Mesenchymal stem cell (in vitro differentiated cells and primary cell): ENCODE data around the gene MS4A6A.

Experiments
- DNase-seq: peaks from one replicate; pipeline ENCODE4 v3.0.0-alpha.2; 2013
- H2AFZ ChIP-seq: one replicate; pipeline ENCODE4 v1.6.1; 2013; ENCODE audit warnings: low read depth, mild to moderate bottlenecking, control low read depth, inconsistent platforms, low read length, moderate library complexity
- H2AK5ac ChIP-seq: 2 replicates; pipeline ENCODE4 v1.6.1; 2013; ENCODE audit warnings: low read length, moderate library complexity, mild to moderate bottlenecking, inconsistent platforms; ENCODE audit not compliant: severe bottlenecking
- H2BK120ac ChIP-seq: one replicate; pipeline ENCODE4 v1.6.1; 2013; ENCODE audit warnings: low read depth, mild to moderate bottlenecking, inconsistent platforms, low read length, moderate library complexity
- H2BK12ac ChIP-seq, 2 experiments: one replicate each; pipeline ENCODE4 v1.6.1; 2013; ENCODE audit warnings: inconsistent platforms in 2 of 2, low read length in 2 of 2, mild to moderate bottlenecking in 2 of 2, moderate library complexity in 2 of 2, control low read depth in 1 of 2
- H2BK15ac ChIP-seq: one replicate; pipeline ENCODE4 v1.6.1; 2013; ENCODE audit warnings: mild to moderate bottlenecking, low read depth, inconsistent platforms; ENCODE audit not compliant: poor library complexity, severe bottlenecking
- H2BK5ac ChIP-seq: 2 replicates; pipeline ENCODE4 v1.6.1; 2013; ENCODE audit warnings: low read depth, mild to moderate bottlenecking, low read length, control low read depth, inconsistent platforms; ENCODE audit not compliant: poor library complexity, severe bottlenecking
- H3K14ac ChIP-seq, 2 experiments: one replicate each; pipeline ENCODE4 v1.6.1; 2013; ENCODE audit warnings: inconsistent platforms in 2 of 2, low read length in 2 of 2, control low read depth in 1 of 2, mild to moderate bottlenecking in 1 of 2, moderate library complexity in 1 of 2
- H3K18ac ChIP-seq, 2 experiments: one replicate each; pipeline ENCODE4 v1.6.1; 2013; ENCODE audit warnings: inconsistent platforms in 2 of 2, low read length in 2 of 2, control low read depth in 1 of 2, low read depth in 1 of 2, mild to moderate bottlenecking in 1 of 2
- H3K23ac ChIP-seq, 2 experiments: one replicate each; pipeline ENCODE4 v1.6.1; 2013; ENCODE audit warnings: inconsistent platforms in 2 of 2, low read length in 2 of 2, mild to moderate bottlenecking in 2 of 2, moderate library complexity in 2 of 2, control low read depth in 1 of 2
- H3K27ac ChIP-seq: 2 replicates; pipeline ENCODE4 v1.5.1; 2013; ENCODE audit warnings: mild to moderate bottlenecking, moderate library complexity, low read length, control low read depth, inconsistent platforms; ENCODE audit not compliant: poor library complexity, severe bottlenecking
- H3K27me3 ChIP-seq, 2 experiments: 2 replicates each; pipeline versions ENCODE4 v1.6.1 to v1.7.0; 2013; ENCODE audit warnings: low read length in 2 of 2, mild to moderate bottlenecking in 2 of 2, moderate library complexity in 2 of 2, control low read depth in 1 of 2, inconsistent platforms in 1 of 2; ENCODE audit not compliant: control insufficient read depth in 1 of 2, insufficient read depth in 1 of 2
- H3K36me3 ChIP-seq, 2 experiments: 2 replicates each; pipeline versions ENCODE4 v1.6.1 to v1.7.0; 2013; ENCODE audit warnings: low read length in 2 of 2, control low read depth in 1 of 2, inconsistent platforms in 1 of 2, low read depth in 1 of 2, mild to moderate bottlenecking in 1 of 2; ENCODE audit not compliant: insufficient read depth in 2 of 2, control insufficient read depth in 1 of 2
- H3K4ac ChIP-seq, 2 experiments: one replicate each; pipeline ENCODE4 v1.6.1; 2013; ENCODE audit warnings: inconsistent platforms in 2 of 2, low read length in 2 of 2, mild to moderate bottlenecking in 2 of 2, moderate library complexity in 2 of 2, control low read depth in 1 of 2, low read depth in 1 of 2
- H3K4me1 ChIP-seq: 2 replicates; pipeline ENCODE4 v1.6.1; 2013; ENCODE audit warnings: low read depth, low read length, control low read depth; ENCODE audit not compliant: control insufficient read depth, insufficient read depth
- H3K4me2 ChIP-seq: 2 replicates; pipeline ENCODE4 v1.6.1; 2013; ENCODE audit warnings: low read length, mild to moderate bottlenecking, inconsistent platforms; ENCODE audit not compliant: poor library complexity, severe bottlenecking
- H3K4me3 ChIP-seq, 2 experiments: 2 replicates each; pipeline versions ENCODE4 v1.5.1 to v1.7.0; 2013; ENCODE audit warnings: low read length in 2 of 2, mild to moderate bottlenecking in 2 of 2, control low read depth in 1 of 2, low read depth in 1 of 2; ENCODE audit not compliant: insufficient read depth in 1 of 2
- H3K79me1 ChIP-seq: replicated peaks from 2 replicates; pipeline ENCODE4 v1.6.1; 2013; ENCODE audit warnings: mild to moderate bottlenecking, control low read depth, low read length, inconsistent platforms; ENCODE audit not compliant: poor library complexity, severe bottlenecking
- H3K9ac ChIP-seq: 2 replicates; pipeline ENCODE4 v1.7.0; 2013; ENCODE audit warnings: mild to moderate bottlenecking, low read length, moderate library complexity
- H3K9me3 ChIP-seq: 2 replicates; pipeline ENCODE4 v1.7.0; 2013; ENCODE audit warnings: mild to moderate bottlenecking, low read length; ENCODE audit not compliant: control insufficient read depth
- H4K8ac ChIP-seq: one replicate; pipeline ENCODE4 v1.6.1; 2013; ENCODE audit warnings: inconsistent platforms, mild to moderate bottlenecking, low read length, moderate library complexity
- H4K91ac ChIP-seq: one replicate; pipeline ENCODE4 v1.6.1; 2013; ENCODE audit warnings: mild to moderate bottlenecking, low read length, inconsistent platforms
- WGBS: methylation state at CpG from one replicate; pipeline ENCODE4 v1.1.7; 2013; ENCODE audit warnings: mixed read lengths; 5-methylcytosine and 5-hydroxymethylcytosine counted together

Gene MS4A6A

DNA sequence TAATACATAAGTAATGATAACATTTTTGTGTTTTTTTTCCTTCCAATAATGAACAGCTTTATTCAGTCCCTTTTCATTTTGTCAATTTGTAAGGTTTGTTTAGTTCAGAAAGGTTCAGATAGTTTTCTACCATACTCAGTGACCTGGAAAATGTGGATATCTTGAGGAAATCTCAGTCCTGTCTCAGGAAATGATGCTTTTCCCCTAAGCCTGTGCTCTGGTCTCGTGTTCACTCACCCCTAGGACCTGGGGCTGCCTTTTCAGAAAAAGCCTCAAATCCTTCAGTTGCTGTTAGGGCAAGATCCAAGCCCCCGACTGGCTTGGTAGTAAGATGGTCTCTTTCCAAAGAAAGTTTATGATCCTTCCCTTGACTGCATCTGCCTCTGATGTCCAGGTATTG, 21.8 kb downstream of the MS4A6A start:
- no peaks in the 10 kb centered on the region for H3K79me1 ChIP-seq
- H2AK5ac ChIP-seq: no peak overlapping the region
- no peak overlapping the region for H2AFZ ChIP-seq
- no peak overlapping the region for H3K14ac ChIP-seq
- no peak overlapping the region for H3K4me2 ChIP-seq
- H3K36me3 ChIP-seq: no peaks in the 10 kb centered on the region
- no peak overlapping the region for H2BK12ac ChIP-seq
- H4K8ac ChIP-seq: no peak overlapping the region
- 58% methylated on average over 2 of the region's 2 CpGs for WGBS
- no peak overlapping the region for H2BK15ac ChIP-seq
- no peaks in the 10 kb centered on the region for H3K9me3 ChIP-seq
- H3K23ac ChIP-seq: no peak overlapping the region
- no peak overlapping the region for H2BK120ac ChIP-seq
- H3K4me3 ChIP-seq: no peak overlapping the region
- H3K27me3 ChIP-seq: no peaks in the 10 kb centered on the region
- DNase-seq: no peak
- no peak overlapping the region for H3K9ac ChIP-seq
- H3K27ac ChIP-seq: no peak overlapping the region
- no peak overlapping the region for H3K4ac ChIP-seq
- H4K91ac ChIP-seq: no peak overlapping the region
- no peak overlapping the region for H2BK5ac ChIP-seq
- H3K18ac ChIP-seq: no peak overlapping the region
- no peaks in the 10 kb centered on the region for H3K4me1 ChIP-seq

DNA sequence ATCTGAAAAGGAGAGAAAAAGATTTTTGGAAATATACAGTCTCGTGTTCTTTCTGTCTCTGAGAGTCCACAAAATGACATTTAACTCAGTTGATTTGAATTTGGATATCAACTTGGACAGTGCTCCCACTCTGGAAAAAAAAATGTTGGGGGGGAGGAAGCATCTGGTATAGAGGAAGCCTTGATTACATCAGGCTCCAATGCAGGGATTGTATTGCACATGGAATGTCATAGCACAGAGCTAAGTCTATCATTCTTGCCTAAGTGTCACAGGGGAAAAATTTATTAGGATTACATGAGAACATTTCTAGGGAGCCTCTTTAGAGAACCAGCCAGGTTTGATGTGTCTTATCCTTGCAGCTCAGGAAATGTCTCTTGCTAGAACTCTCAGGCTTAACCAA, 23.0 kb downstream of the MS4A6A start:
- Histone ChIP-seq H4K8ac (no peak overlapping the region), H2BK12ac (no peak overlapping the region), H3K14ac (no peak overlapping the region), H3K4ac (no peak overlapping the region), H3K79me1 (no peaks in the 10 kb centered on the region), H4K91ac (no peak overlapping the region), H3K27me3 (no peaks in the 10 kb centered on the region), H3K4me1 (no peaks in the 10 kb centered on the region), H3K9me3 (no peaks in the 10 kb centered on the region), H2AK5ac (no peak overlapping the region), H3K9ac (no peak overlapping the region), H3K4me2 (no peak overlapping the region), H3K27ac (no peak overlapping the region), H2BK120ac (no peak overlapping the region), H3K18ac (no peak overlapping the region), H3K23ac (no peak overlapping the region), H3K4me3 (no peak overlapping the region), H2BK15ac (no peak overlapping the region), H2BK5ac (no peak overlapping the region), H2AFZ (no peak overlapping the region), H3K36me3 (no peaks in the 10 kb centered on the region)
- DNase-seq: no peak
- WGBS: 74% methylated on average over 1 of the region's 1 CpG

DNA sequence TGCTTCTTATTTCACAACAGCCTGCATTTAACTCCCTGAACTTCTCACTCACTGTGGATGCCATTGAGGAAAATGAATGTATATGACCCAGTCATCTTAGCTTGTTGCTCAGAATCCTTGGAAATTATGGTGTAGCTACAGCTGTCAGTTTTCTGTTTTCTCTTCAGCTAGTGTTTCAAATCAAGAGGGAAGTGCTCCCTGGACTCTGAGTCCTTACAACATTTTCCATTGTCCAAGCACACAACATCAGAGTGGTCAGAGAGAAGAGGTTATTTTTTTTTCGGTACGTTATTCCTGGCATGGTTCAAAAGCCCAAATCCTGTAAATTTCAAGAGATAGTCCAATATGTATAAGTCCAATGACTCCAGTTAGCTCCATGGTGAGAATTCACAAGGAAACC, 23.6 kb downstream of the MS4A6A start:
- H4K91ac ChIP-seq: no peak overlapping the region
- H3K4me1 ChIP-seq: no peaks in the 10 kb centered on the region
- no peak overlapping the region for H2AFZ ChIP-seq
- H3K23ac ChIP-seq: no peak overlapping the region
- no peaks in the 10 kb centered on the region for H3K27me3 ChIP-seq
- DNase-seq: no peak
- H2BK5ac ChIP-seq: no peak overlapping the region
- no peak overlapping the region for H3K18ac ChIP-seq
- H3K9ac ChIP-seq: no peak overlapping the region
- no peak overlapping the region for H2BK12ac ChIP-seq
- no peak overlapping the region for H3K4me2 ChIP-seq
- H2BK120ac ChIP-seq: no peak overlapping the region
- H2BK15ac ChIP-seq: no peak overlapping the region
- no peaks in the 10 kb centered on the region for H3K79me1 ChIP-seq
- H3K14ac ChIP-seq: no peak overlapping the region
- no peak overlapping the region for H2AK5ac ChIP-seq
- H3K27ac ChIP-seq: no peak overlapping the region
- H3K4ac ChIP-seq: no peak overlapping the region
- H3K4me3 ChIP-seq: no peak overlapping the region
- no peak overlapping the region for H4K8ac ChIP-seq
- H3K9me3 ChIP-seq: no peaks in the 10 kb centered on the region
- no peaks in the 10 kb centered on the region for H3K36me3 ChIP-seq
- WGBS: no CpG with 5 or more reads among the region's 2 CpGs

DNA sequence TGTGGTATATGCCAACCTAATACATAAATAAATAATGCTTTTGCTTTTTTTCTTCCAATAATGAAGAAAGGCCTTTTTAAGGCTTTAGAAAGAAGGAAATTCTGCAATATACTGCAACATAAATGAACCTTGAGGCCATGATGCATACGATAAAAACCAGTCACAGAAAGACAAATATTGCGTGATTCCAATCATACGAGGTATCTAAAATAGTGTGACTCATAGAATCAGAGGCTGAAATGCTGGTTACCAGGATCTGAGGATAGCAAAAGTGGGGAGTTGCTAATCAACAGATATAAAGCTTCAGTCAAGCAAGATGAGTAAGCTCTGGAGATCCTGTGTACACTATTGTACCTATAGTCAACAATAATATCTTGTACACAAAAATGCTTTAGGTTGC, 24.2 kb downstream of the MS4A6A start:
- Histone ChIP-seq H3K18ac (no peak overlapping the region), H3K27ac (no peak overlapping the region), H2AFZ (no peak overlapping the region), H3K9ac (no peak overlapping the region), H2BK12ac (no peak overlapping the region), H2AK5ac (no peak overlapping the region), H2BK15ac (no peak overlapping the region), H4K91ac (no peak overlapping the region), H3K23ac (no peak overlapping the region), H2BK120ac (no peak overlapping the region), H3K27me3 (no peaks in the 10 kb centered on the region), H4K8ac (no peak overlapping the region), H3K9me3 (no peaks in the 10 kb centered on the region), H3K14ac (no peak overlapping the region), H3K4me3 (no peak overlapping the region), H2BK5ac (no peak overlapping the region), H3K79me1 (no peaks in the 10 kb centered on the region), H3K4me1 (no peaks in the 10 kb centered on the region), H3K36me3 (no peaks in the 10 kb centered on the region), H3K4ac (no peak overlapping the region), H3K4me2 (no peak overlapping the region)
- 67% methylated on average over 3 of the region's 3 CpGs for WGBS
- no peak for DNase-seq
